GM20000 (cell line): Measurements from ENCODE around the gene MEF2D.

ENCODE experiments used
- DNase-seq: peaks from one replicate; pipeline ENCODE4 v3.0.0; 2012; ENCODE audit warnings: low spot score
- TF ChIP-seq, protein P1 (sequence below): IDR thresholded peaks from 2 replicates; pipeline ENCODE4 v1.5.1; 2012; ENCODE audit warnings: mild to moderate bottlenecking, control low read depth; ENCODE audit errors: extremely low read depth, missing control alignments

Gene MEF2D

DNA sequence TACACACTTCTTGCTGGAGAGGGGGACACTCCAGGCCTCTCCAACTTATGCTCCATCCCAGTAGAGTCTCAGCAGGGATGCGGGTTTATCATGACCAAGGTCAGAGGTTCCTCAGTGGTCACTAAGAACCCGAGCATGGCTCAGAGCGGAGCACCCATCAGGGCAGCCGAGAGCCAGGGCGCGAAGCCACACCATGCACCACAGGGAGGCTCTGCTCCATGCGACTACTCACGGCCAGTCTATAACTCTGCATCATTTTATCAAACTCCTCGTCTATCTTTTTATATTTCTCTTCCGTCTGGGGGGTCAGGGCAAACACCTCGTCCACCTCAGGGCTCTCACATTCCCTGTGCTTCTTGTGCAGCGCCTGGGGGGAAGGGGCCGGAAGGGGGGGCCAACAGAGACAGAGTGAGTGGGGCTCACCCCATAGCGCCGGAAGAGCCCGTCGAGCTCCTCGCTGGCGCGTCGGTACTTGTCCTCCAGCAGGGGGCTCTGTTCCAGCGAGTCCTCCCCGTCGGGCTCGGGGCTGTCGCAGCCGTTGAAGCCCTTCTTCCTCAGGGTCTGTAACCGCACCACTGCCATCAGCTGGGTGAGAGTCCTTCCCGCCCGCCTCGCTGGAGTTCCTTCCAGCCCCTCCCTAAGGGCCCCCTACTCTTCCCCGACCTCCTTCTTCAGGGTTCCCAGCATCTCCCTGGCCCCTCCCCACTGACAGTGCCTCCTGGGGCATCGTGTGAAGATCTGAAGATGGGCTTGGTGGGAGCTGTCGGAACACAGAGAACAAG lies 20.0 kb downstream of the MEF2D start:
- peak; percentile 86 for DNase-seq
- TF ChIP-seq, protein P1, sequence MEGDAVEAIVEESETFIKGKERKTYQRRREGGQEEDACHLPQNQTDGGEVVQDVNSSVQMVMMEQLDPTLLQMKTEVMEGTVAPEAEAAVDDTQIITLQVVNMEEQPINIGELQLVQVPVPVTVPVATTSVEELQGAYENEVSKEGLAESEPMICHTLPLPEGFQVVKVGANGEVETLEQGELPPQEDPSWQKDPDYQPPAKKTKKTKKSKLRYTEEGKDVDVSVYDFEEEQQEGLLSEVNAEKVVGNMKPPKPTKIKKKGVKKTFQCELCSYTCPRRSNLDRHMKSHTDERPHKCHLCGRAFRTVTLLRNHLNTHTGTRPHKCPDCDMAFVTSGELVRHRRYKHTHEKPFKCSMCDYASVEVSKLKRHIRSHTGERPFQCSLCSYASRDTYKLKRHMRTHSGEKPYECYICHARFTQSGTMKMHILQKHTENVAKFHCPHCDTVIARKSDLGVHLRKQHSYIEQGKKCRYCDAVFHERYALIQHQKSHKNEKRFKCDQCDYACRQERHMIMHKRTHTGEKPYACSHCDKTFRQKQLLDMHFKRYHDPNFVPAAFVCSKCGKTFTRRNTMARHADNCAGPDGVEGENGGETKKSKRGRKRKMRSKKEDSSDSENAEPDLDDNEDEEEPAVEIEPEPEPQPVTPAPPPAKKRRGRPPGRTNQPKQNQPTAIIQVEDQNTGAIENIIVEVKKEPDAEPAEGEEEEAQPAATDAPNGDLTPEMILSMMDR: peak; percentile 80

DNA sequence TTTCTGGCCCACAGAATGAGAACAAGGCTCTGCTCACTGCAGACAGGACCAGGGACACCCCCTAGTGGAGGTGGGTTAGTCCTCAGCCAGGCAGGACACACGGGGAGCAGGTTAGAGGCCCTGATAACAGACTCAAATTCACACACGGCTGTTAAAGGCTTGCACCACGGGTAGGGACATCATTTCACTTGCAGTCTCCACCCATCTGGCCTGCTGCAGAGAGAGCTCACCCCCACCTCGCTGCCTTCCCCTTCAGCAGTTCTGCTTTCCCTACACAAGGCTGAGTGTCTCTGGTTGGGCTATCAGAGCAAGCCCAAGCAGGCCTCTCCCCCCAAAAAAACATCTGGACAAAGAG lies 20.6 kb downstream of the MEF2D start:
- TF ChIP-seq, protein P1: no peak
- no peak for DNase-seq

DNA sequence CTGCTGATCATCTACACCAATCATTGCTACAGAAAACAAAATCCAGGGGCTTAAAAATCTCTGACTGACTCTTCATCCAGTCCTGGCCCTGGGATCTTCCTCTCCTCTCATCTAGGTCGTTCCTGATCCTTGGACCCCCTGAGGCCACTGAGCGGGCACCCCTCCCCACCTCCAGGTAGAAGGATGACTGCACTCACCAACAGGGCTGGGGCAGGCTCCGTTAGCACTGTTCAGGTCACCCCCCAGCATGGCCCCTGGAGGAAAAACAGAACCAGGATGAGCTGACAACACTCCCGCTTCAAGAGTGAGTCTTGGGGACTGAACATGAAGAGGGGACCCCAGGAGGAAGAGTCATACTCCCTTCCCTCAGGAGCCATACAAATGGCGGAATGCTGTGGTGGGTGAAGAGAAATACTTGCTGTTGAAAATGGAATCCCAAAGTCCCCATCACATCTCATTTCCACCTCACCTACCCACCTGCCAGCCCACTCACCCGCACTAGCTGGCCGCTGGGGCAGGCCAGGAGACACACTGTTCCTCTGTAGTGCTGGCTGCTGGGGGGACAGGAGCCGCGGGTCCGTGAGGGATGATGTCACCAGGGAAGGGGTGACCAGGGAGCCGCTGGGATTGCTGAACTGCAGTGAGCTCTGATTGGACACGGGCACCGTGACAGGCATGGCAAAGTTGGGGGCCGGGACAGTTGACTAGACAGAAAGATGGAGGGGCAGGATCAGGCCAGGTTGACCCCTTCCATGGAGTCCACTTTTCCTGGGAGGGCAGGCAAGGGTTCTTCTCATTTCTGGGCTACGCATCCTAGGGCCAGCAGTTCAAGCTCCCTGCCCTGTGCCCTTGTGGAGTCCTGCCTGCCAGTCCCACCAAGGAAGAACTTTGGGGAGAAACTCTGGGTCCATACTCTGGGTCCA lies 21.2 kb downstream of the MEF2D start:
- TF ChIP-seq, protein P1: no peak
- no peak for DNase-seq

DNA sequence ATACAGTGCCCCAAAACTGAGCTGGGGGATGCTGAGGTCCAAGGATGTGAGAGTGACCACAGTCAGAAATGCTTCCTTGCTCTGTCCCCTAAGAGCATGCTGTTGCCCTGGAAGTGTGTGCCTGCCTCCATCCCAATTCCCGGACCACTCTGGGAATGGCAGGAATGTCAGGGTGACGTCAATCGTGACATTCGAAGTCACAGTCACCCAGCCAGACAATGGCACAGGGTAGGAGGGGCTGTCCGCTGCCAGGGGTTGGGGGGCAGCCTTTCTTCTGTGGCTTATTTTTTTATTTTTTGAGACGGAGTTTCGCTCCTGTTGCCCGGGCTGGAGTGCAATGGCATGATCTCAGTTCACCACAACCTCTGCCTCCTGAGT lies 22.3 kb downstream of the MEF2D start:
- no peak for DNase-seq
- TF ChIP-seq, protein P1: no peak

DNA sequence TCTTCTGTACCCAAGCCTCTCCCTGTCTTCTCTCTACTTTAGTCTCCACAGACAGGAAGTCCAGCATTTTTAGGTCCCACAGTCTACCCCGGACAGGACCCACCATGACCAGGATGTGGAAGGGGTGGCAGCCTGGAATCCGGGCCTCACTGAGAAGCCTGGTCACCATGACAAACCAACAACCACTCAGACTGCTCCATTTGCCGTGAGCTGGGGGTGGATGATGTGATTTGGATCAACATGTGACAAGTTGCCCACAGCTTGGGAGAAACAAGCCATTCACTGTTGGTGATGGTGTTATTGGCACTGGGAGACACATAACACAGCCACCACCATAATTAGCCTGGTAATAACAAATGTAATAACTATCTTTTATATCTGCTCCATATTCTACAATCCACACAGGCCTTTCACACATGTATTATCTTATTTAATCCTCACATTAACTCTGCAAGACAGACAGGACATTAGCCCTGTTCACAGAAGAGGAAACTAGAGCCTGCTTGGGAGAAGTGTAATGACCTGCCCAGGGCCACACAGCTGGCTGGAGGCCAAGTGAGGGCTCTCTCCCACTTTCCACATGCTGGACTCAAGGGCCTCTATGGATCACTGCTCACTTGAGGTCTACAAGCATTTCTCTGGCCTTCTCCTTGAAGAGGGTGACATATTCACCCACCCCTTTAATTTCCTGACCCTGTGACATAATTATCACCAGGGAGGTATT lies 22.9 kb downstream of the MEF2D start:
- TF ChIP-seq, protein P1: no peak

DNA sequence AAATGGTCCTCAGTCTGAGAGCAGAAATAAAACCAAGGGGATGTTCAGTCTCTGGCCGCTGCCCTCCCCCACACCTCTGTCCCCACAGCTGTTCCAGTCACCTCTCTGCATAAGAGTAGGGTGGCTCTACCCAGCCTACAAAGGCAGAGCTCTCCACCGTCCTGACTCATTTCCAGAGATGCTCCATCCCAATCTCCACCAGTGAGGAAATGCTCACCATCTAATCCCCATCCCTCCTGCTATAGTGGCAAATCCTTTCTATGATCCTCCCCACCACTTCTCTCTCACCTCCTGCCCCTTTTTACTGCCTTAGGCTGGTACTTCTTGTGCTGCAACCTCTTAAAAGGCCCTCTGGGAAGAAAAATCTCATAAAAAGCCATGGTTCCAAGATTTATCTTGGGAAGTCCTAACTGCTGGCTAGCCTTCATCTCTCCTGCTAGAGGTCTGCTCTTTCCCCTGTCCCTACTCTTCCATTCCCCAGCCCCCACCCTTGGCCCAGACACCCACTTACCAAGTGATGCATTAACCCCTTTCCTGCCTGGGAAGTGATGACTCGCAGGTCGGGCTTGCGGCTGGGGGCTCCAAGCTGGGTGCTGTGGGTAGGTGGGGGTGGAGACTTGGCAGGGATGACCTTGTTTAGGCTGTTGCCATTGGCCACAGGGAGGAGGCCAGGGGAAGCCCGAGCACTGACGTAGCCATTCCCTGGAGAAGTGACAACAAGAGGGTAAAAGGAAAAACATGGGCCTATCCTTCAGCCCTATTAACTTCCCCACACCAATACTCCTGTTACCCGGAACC lies 23.9 kb downstream of the MEF2D start:
- no peak for DNase-seq
- TF ChIP-seq, protein P1: no peak

More for the DNA sequence above, 22.9 kb downstream of the MEF2D start:
- no peak for DNase-seq
